WTC11 (cell line): ENCODE data around the gene ANKRD11. TPM values are rescaled to one million over a fixed set of nuclear protein-coding genes. Genes with fewer than 3 reads are reported as not detected.
"Not testable (repeated sequence)": the region's sequence is repeated elsewhere in the genome, so short reads cannot be mapped to it uniquely, and the experiment has no call there.

Experiments used
- ATAC-seq: fragments of 200-7000 bp; cut with Tn5 transposase; 2 replicates; pipeline ENCODE4 v1.10.0; 2021; ENCODE audit warnings: mild to moderate bottlenecking, moderate library complexity
- CTCF ChIA-PET: fragments of 300-600 bp; sonication (Branson Sonifier 250); formaldehyde crosslinking; loops from one replicate; lab custom pipeline; 2021; ENCODE audit warnings: antibody characterized with exemption; lab: Charles Lee
- POLR2A ChIA-PET: fragments of 350-600 bp; sonication (Branson Sonifier 250); formaldehyde crosslinking; loops from one replicate; lab custom pipeline; 2021; ENCODE audit warnings: antibody characterized with exemption; lab: Charles Lee
- DNase-seq: peaks from one replicate; pipeline ENCODE4 v3.0.0; 2021; ENCODE audit warnings: low spot score
- H3K27ac Mint-ChIP-seq: 2 replicates; pipeline ENCODE4 v1.8.0; 2021; ENCODE audit warnings: mixed read lengths
- H3K27me3 Mint-ChIP-seq: 2 replicates; pipeline ENCODE4 v1.8.0; 2021; ENCODE audit warnings: low read depth, mild to moderate bottlenecking, moderate library complexity, mixed read lengths
- H3K36me3 Mint-ChIP-seq: 2 replicates; pipeline ENCODE4 v1.8.0; 2021; ENCODE audit warnings: mixed read lengths
- H3K4me1 Mint-ChIP-seq: 2 replicates; pipeline ENCODE4 v1.8.0; 2022; ENCODE audit warnings: mixed read lengths
- H3K4me3 Mint-ChIP-seq: 2 replicates; pipeline ENCODE4 v1.8.0; 2021; ENCODE audit warnings: mild to moderate bottlenecking, moderate library complexity, mixed read lengths
- H3K9me3 Mint-ChIP-seq: 2 replicates; pipeline ENCODE4 v1.8.0; 2021; ENCODE audit warnings: mixed read lengths
- ATF1 ChIP-seq: sonication (generic); formaldehyde crosslinking; IDR thresholded peaks from 2 replicates; pipeline ENCODE4 v1.8.1; 2023; ENCODE audit warnings: mild to moderate bottlenecking, moderate library complexity, missing genetic modification reagents
- CREB1 ChIP-seq: sonication (generic); formaldehyde crosslinking; IDR thresholded peaks from 2 replicates; pipeline ENCODE4 v1.8.0; 2023; ENCODE audit warnings: mild to moderate bottlenecking, missing genetic modification reagents
- CTCF ChIP-seq: fragments of 200-600 bp; IDR thresholded peaks from 2 replicates; pipeline ENCODE4 v1.8.0; 2022; ENCODE audit warnings: antibody characterized with exemption
- E2F4 ChIP-seq: sonication (generic); formaldehyde crosslinking; IDR thresholded peaks from 2 replicates; pipeline ENCODE4 v1.8.1; 2022; ENCODE audit warnings: low read depth, mild to moderate bottlenecking, moderate library complexity, missing genetic modification reagents, borderline replicate concordance
- ERG ChIP-seq: fragments of 250-450 bp; sonication (Bioruptor Pico); IDR thresholded peaks from 2 replicates; pipeline ENCODE4 v1.8.0; 2021; ENCODE audit warnings: mild to moderate bottlenecking
- FOXP4 ChIP-seq: sonication (generic); formaldehyde crosslinking; IDR thresholded peaks from 2 replicates; pipeline ENCODE4 v1.8.0; 2022; ENCODE audit warnings: mild to moderate bottlenecking, missing genetic modification reagents
- HMGA2 ChIP-seq: fragments of 250-450 bp; sonication (Bioruptor Pico); IDR thresholded peaks from 2 replicates; pipeline ENCODE4 v1.4.0; 2021; ENCODE audit warnings: mild to moderate bottlenecking, moderate library complexity
- MAX ChIP-seq: sonication (generic); formaldehyde crosslinking; IDR thresholded peaks from 2 replicates; pipeline ENCODE4 v1.8.0; 2022; ENCODE audit warnings: mild to moderate bottlenecking, missing genetic modification reagents
- MLX ChIP-seq: sonication (generic); formaldehyde crosslinking; IDR thresholded peaks from 2 replicates; pipeline ENCODE4 v1.8.1; 2023; ENCODE audit warnings: mild to moderate bottlenecking, missing genetic modification reagents, moderate library complexity
- MXD4 ChIP-seq: fragments of 250-450 bp; sonication (Bioruptor Pico); IDR thresholded peaks from 2 replicates; pipeline ENCODE4 v1.8.0; 2021; ENCODE audit warnings: mild to moderate bottlenecking, moderate library complexity, borderline replicate concordance
- NFATC4 ChIP-seq: fragments of 250-450 bp; sonication (Bioruptor Pico); IDR thresholded peaks from 2 replicates; pipeline ENCODE4 v1.9.0; 2021; ENCODE audit warnings: mild to moderate bottlenecking
- NFE2L1 ChIP-seq: sonication (generic); formaldehyde crosslinking; IDR thresholded peaks from 2 replicates; pipeline ENCODE4 v1.8.1; 2023; ENCODE audit warnings: missing genetic modification reagents
- SOX15 ChIP-seq: fragments of 250-450 bp; sonication (Bioruptor Pico); IDR thresholded peaks from 2 replicates; pipeline ENCODE4 v1.9.0; 2021; ENCODE audit warnings: mild to moderate bottlenecking
- SP1 ChIP-seq: sonication (generic); formaldehyde crosslinking; conservative IDR thresholded peaks from 2 replicates; pipeline ENCODE4 v1.8.1; 2022; ENCODE audit warnings: missing genetic modification reagents
- TCF7 ChIP-seq: sonication (generic); formaldehyde crosslinking; IDR thresholded peaks from 2 replicates; pipeline ENCODE4 v1.8.0; 2022; ENCODE audit warnings: mild to moderate bottlenecking, low read depth, missing genetic modification reagents, moderate library complexity
- ZNF121 ChIP-seq: sonication (generic); formaldehyde crosslinking; IDR thresholded peaks from 2 replicates; pipeline ENCODE4 v1.8.0; 2023; ENCODE audit warnings: missing genetic modification reagents
- ZNF232 ChIP-seq: sonication (generic); formaldehyde crosslinking; IDR thresholded peaks from 2 replicates; pipeline ENCODE4 v1.8.0; 2022; ENCODE audit warnings: mild to moderate bottlenecking, missing genetic modification reagents
- ZNF263 ChIP-seq: sonication (generic); formaldehyde crosslinking; IDR thresholded peaks from 2 replicates; pipeline ENCODE4 v1.8.1; 2022; ENCODE audit warnings: low read depth, mild to moderate bottlenecking, moderate library complexity, missing genetic modification reagents
- ZNF396 ChIP-seq: fragments of 250-450 bp; sonication (Bioruptor Pico); IDR thresholded peaks from 2 replicates; pipeline ENCODE4 v1.8.0; 2021; ENCODE audit warnings: mild to moderate bottlenecking, moderate library complexity, borderline replicate concordance
- ZNF425 ChIP-seq: fragments of 250-450 bp; sonication (Bioruptor Pico); conservative IDR thresholded peaks from 2 replicates; pipeline ENCODE4 v1.9.0; 2021; ENCODE audit warnings: mild to moderate bottlenecking
- total RNA-seq: library from RNA; stranded (reverse); gene quantifications from 3 replicates; pipeline ENCODE4 v1.2.3, GENCODE V29; 2021

Gene ANKRD11
- total RNA-seq, 1 experiment from 2014 or later, result 184 TPM

GRCh38 chr16:89268987-89269735 is 221.2 kb downstream of the ANKRD11 start (continued):
- TF ChIP-seq FOXP4 (CRISPR knock-in tag) (no peak), ZNF263 (CRISPR knock-in tag) (no peak)
- TF ChIP-seq, all 79 proteins: peak for 0

- H3K36me3 Mint-ChIP-seq, result peaks cover 44% of the 10 kb centered on the region
- ChIA-PET CTCF (no interaction called here), POLR2A (no interaction called here)
- DNase-seq, result no peak
- H3K4me1 Mint-ChIP-seq, result no peaks in the 10 kb centered on the region
- H3K4me3 Mint-ChIP-seq, result no peak overlapping the region
- H3K27me3 Mint-ChIP-seq, result no peaks in the 10 kb centered on the region
- TF ChIP-seq MAX (CRISPR knock-in tag), result no peak
- no peak for TF ChIP-seq SP1 (CRISPR knock-in tag)
- no peak for TF ChIP-seq TCF7 (CRISPR knock-in tag)
- no peak for TF ChIP-seq ZNF121 (CRISPR knock-in tag)
- TF ChIP-seq CREB1 (CRISPR knock-in tag), result no peak
- no peak for TF ChIP-seq CTCF
- no peak for TF ChIP-seq MXD4 (CRISPR knock-in tag)
- TF ChIP-seq SOX15 (CRISPR knock-in tag), result no peak
- TF ChIP-seq MLX (CRISPR knock-in tag), result no peak
- TF ChIP-seq ZNF232 (CRISPR knock-in tag), result no peak
- TF ChIP-seq ATF1, result no peak
- no peak for TF ChIP-seq HMGA2 (CRISPR knock-in tag)
- no peak for TF ChIP-seq NFE2L1 (CRISPR knock-in tag)
- no peak for TF ChIP-seq E2F4 (CRISPR knock-in tag)
- no peak for TF ChIP-seq ZNF425
- TF ChIP-seq ZNF396 (CRISPR knock-in tag), result no peak
- TF ChIP-seq ERG (CRISPR knock-in tag), result no peak
- no peak for TF ChIP-seq NFATC4
- no peak for ATAC-seq
- no peaks in the 10 kb centered on the region for H3K9me3 Mint-ChIP-seq
- H3K27ac Mint-ChIP-seq, result no peak overlapping the region
These were observed 221.8 kb downstream of the ANKRD11 start for GRCh38 chr16:89268585-89268984.

GRCh38 chr16:89267746-89268145 is 222.6 kb downstream of the ANKRD11 start:
- POLR2A ChIA-PET, CTCF ChIA-PET, H3K4me1 Mint-ChIP-seq, H3K4me3 Mint-ChIP-seq, H3K27me3 Mint-ChIP-seq, H3K9me3 Mint-ChIP-seq, ATAC-seq, H3K27ac Mint-ChIP-seq, DNase-seq: not testable (repeated sequence)
- peaks cover 35% of the 10 kb centered on the region for H3K36me3 Mint-ChIP-seq
